NCI-H2171 treated with DMSO at 0.1 percent for 48 hours (cell line): ENCODE results near the gene VIM.
"Not testable (repeated sequence)": the region's sequence is repeated elsewhere in the genome, so short reads cannot be mapped to it uniquely, and the experiment has no call there.

Experiments used
- DNase-seq: peaks from one replicate; lab custom pipeline; 2025; lab: John Stamatoyannopoulos, UW

VIM gene

DNA sequence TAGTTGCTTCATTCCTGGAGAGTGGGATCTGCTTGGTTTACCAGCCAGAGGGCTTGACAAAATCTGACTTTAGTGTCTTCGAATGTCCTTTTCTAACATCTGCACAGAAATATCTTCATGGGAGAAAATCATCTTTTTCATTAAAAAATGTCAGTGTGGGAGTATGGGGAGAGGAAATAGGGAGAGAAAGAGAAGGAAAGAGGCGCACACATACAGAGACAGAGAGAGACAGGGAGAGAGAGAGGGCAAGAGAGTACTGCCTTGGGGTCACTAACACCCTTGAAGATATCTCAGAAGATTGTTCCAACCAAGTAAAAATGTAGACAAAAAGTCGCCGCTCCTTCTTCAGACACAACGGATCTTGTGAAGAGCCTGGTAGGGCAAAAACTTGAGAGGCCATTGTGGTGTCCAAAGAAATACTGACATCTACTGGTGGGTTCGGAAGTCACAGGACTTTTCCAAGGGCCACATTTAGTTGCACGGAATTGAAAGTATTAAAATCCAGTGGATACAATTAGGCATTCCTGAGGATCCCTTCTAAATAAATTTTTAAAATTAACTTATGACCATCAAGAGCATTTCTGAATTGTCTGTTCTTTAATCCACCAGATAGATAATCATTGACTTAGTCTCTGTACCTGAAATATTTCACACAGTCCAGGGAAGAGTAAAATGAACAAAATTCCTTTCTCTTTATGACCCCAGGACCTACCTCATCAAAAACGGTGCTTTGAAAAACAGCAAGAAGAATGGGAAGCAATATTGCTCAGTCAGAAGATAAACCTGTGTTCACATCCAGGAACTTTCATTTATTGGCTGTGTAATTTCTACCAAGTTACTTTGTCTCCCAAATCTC, 29.7 kb downstream of the VIM start:
- peak; percentile 11 for DNase-seq

GRCh38 chr10:17262502-17262901, 34.5 kb downstream of the VIM start:
- no peak for DNase-seq

DNA sequence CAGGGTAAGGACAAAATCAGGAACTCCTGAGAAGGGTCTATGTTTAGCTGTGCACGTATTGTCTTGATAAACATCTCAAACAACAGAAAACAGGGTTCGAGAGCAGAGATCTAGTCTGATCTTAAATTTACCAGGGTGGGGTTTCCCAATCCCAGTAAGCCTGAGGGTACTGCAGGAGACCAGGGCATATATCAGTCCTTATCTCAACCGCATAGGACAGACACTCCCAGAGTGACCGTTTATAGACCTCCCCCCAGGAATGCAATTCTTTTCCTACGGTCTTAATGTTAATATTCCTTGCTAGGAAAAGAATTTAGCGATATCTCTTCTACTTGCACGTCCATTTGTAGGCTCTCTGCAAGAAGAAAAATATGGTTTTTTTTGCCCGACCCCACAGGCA, 35.5 kb downstream of the VIM start:
- no peak for DNase-seq

DNA sequence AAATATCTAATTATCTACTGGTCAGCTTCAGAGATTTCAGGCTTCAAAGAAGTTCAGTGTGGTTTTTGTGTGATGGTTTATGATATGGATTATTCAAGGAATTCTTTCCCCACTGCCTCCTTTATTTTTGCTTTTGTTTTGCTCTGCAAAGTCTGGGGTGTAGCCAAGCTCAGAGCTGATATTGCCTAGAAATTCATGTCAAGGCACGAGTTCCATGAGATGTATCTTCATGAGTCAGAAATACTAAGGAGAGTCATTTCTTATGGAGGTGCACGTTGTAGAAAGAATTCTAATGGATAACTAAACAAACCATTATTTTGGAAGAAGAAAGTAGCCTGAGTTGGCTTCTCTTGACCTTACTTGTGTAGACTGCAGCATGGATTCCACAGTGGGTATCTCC, 37.4 kb downstream of the VIM start:
- no peak for DNase-seq

DNA sequence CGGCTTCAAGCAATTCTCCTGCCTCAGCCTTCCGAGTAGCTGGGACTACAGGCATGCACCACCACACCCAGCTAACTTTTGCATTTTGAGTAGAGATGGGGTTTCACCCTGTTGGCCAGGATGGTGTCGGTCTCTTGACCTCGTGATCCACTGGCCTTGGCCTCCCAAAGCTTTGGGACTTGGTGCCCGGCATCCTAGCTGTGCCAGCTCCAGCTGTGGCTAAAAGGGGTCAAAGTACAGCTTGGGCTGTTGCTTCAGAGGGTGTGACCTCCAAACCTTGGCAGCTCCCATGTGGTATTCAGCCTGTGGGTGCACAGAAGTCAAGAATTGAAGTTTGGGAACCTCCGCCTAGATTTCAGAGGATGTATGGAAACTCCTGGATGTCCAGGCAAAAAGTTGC, 38.5 kb downstream of the VIM start:
- not testable (repeated sequence) for DNase-seq

- no peak for DNase-seq
Observed at GRCh38 chr10:17272648-17273047, 44.6 kb downstream of the VIM start.

GRCh38 chr10:17273403-17273802, 45.4 kb downstream of the VIM start:
- DNase-seq, result no peak

DNA sequence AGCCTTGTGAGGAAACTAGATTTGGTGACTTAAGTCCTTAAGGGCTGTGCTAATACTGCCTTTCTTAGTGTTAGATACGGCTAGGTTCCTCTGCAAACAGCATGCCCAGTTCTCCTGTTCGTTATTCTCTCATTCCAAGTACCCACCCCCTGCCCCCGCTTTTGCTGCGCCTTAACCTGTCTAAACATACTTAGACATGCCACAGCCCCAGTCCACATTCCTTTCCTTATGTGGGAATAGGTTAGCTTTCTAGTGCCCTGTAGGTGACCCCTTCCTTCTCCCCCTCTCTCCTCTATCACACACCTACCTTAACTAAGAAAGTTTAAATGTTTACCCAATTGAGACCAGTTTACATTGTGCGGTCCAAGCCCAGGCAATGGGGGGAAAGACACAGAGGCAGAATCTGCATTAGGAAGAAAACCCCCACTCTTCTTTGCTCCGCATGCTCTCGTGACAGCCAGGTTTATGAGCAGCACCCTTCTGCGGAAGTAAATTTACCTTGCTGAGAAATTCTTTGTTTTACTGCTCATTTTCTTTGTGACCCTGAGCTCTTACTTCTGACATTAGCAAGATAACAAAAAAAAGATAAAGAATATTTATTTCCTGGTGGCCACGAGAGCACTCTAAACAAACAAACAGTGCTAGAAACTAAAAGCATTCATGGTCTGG, 48.8 kb downstream of the VIM start:
- no peak for DNase-seq

GRCh38 chr10:17278607-17279240, 50.7 kb downstream of the VIM start:
- no peak for DNase-seq

- DNase-seq, result no peak
Observed at GRCh38 chr10:17282311-17282710, 54.3 kb downstream of the VIM start.

DNA sequence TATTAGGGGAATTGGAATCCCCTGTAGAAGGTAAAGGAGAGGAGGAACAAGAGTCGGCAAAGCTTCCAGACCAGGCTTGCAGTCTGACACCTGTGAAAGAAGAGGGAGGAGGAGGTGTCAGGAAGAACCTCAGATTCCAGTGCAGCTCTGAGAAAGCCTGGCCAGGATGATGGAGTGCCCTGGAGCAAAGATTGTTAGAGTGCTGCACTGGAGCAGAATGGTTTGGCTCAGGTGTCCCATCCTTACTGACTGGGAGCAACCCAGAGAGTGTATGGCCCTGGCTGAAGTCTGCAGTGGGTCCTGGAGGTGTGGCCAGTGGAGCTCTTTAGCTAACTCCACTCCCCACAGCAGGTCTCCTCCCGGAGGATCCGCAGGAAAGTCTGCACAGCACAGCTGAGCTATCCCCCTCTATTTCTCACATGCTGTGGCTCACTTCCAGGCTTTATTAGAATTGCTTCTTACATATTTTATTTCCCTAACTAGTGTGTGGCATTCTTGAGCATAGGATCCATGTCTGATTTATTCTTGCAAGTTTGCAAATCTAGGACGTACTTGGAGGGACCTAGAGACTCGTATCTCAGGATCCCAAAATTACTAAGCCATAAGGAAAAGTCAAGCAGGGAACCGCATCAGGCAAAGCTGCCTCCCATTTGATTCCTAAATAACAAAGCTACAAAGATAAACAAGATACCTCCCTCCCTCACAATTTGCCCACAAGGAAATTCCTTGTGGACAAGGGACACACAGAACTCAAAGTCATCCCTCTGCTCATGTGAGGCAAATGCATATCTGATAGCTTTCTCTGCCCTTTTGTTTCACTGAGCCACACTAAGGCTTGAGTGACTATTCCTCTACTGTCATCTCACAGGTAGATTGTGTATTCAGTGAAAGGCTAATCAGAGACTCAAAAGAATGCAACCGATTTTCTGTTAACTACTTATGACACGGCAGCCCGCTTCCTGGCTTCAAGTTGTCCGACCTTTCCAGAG, 58.8 kb downstream of the VIM start:
- no peak for DNase-seq
